OCI-LY7 (cell line): ENCODE data around the gene MARVELD3. TPM values are rescaled to one million over a fixed set of nuclear protein-coding genes. Genes with fewer than 3 reads are reported as not detected.

ENCODE experiments used
- BruUV-seq: library from RNA; stranded (reverse); fragments of 400-500 nt; replicated peaks from 2 replicates; lab custom pipeline; 2021; lab: Mats Ljungman, UMichigan
- CTCF ChIA-PET: fragments of 300-600 bp; sonication (Branson Sonifier 250); formaldehyde crosslinking; loops from one replicate; lab custom pipeline; 2022; ENCODE audit warnings: antibody characterized with exemption; ENCODE audit not compliant: unreplicated experiment; lab: Charles Lee
- POLR2A ChIA-PET: fragments of 300-600 bp; sonication (Branson Sonifier 250); formaldehyde crosslinking; loops from one replicate; lab custom pipeline; 2022; ENCODE audit warnings: antibody characterized with exemption; lab: Charles Lee
- DNase-seq: peaks from one replicate; pipeline ENCODE4 v3.0.0-alpha.2; 2015; ENCODE audit warnings: low spot score
- H2AFZ ChIP-seq: fragments of 200-600 bp; sonication (generic), shearing (Covaris generic); 2 replicates; pipeline ENCODE4 v1.6.1; 2014; ENCODE audit warnings: mild to moderate bottlenecking, antibody characterized with exemption, low read length, moderate library complexity
- H3K27ac ChIP-seq: fragments of 200-600 bp; sonication (generic); 2 replicates; pipeline ENCODE4 v1.5.1; 2014; ENCODE audit warnings: mixed run types, low read depth, mild to moderate bottlenecking, moderate library complexity, low read length, inconsistent platforms; ENCODE audit not compliant: poor library complexity, severe bottlenecking
- H3K36me3 ChIP-seq: fragments of 200-600 bp; sonication (generic); 2 replicates; pipeline ENCODE4 v1.6.1; 2014; ENCODE audit warnings: mild to moderate bottlenecking, antibody characterized with exemption, low read length, moderate library complexity, mixed read lengths; ENCODE audit not compliant: insufficient read depth
- H3K4me1 ChIP-seq: fragments of 200-600 bp; sonication (generic); 2 replicates; pipeline ENCODE4 v1.5.1; 2014; ENCODE audit warnings: mild to moderate bottlenecking, low read length; ENCODE audit not compliant: insufficient read depth, poor library complexity, severe bottlenecking
- H3K4me2 ChIP-seq: fragments of 200-600 bp; sonication (generic); 2 replicates; pipeline ENCODE4 v1.6.1; 2014; ENCODE audit warnings: mild to moderate bottlenecking, low read length
- H3K4me3 ChIP-seq: fragments of 200-600 bp; sonication (generic); 2 replicates; pipeline ENCODE4 v1.5.1; 2014; ENCODE audit warnings: mild to moderate bottlenecking, low read depth, low read length; ENCODE audit not compliant: poor library complexity, severe bottlenecking
- H3K79me2 ChIP-seq: fragments of 200-600 bp; sonication (generic); 2 replicates; pipeline ENCODE4 v1.6.1; 2016; ENCODE audit warnings: low read depth, mild to moderate bottlenecking, low read length, moderate library complexity, mixed read lengths; ENCODE audit not compliant: insufficient read depth
- H3K9me2 ChIP-seq: fragments of 200-600 bp; sonication (generic); 2 replicates; pipeline ENCODE4 v1.6.1; 2016; ENCODE audit warnings: mild to moderate bottlenecking, low read length, mixed read lengths; ENCODE audit not compliant: insufficient read depth
- H3K9me3 ChIP-seq: fragments of 200-600 bp; sonication (generic); 2 replicates; pipeline ENCODE4 v1.6.1; 2014; ENCODE audit warnings: mild to moderate bottlenecking, mixed run types, low read length, mixed read lengths
- H4K20me1 ChIP-seq: fragments of 200-600 bp; sonication (generic); 2 replicates; pipeline ENCODE4 v1.6.1; 2014; ENCODE audit warnings: mild to moderate bottlenecking, antibody characterized with exemption, low read length, moderate library complexity, mixed read lengths; ENCODE audit not compliant: insufficient read depth
- EZH2phosphoT487 ChIP-seq: fragments of 200-600 bp; sonication (generic); IDR thresholded peaks from 2 replicates; pipeline ENCODE4 v1.6.1; 2018; ENCODE audit warnings: low read depth, borderline replicate concordance, mild to moderate bottlenecking, mixed run types, antibody characterized with exemption, low read length, moderate library complexity, mixed read lengths
- intact Hi-C: fragments of 100-400 bp; cut with micrococcal nuclease; formaldehyde crosslinking; loops from one replicate; pipeline ENCODE4 v1.10.0; 2022; ENCODE audit not compliant: unreplicated experiment
- total RNA-seq, 2 experiments: library from RNA; depleted of rRNA in 1 of 2; stranded (reverse); fragments of >200 nt in 1 of 2; shearing (Covaris generic) in 1 of 2; gene quantifications; 2 replicates each; pipeline ENCODE4 v1.2.3, GENCODE V29; 2014 to 2022
- TF ChIP-seq, protein P1 (sequence below): fragments of 200-600 bp; sonication (generic); conservative IDR thresholded peaks from 2 replicates; pipeline ENCODE4 v1.5.1; 2014; ENCODE audit warnings: mild to moderate bottlenecking, antibody characterized with exemption, low read length, moderate library complexity, mixed read lengths

The MARVELD3 gene
- total RNA-seq, 2 experiments from 2014 or later: not detected

DNA sequence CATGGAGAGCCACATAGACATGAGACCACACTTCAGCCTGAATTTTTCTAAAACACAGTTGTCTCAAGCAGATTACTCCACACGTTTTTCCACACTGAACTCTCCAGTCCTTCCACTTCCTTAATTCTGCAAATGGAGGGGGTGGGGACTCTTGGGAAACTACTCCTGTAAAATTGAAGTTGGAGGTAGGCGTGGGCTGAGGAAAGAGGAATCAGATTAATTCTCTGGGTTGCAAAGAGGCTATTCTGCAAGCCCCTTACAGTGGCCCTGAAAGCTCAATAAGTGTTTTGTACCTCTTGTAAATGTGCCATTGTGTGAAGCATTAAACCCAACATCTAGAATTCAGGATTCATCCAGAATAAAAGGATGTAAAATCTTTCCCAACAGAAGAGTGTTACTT, 9.6 kb downstream of the MARVELD3 start:
- H3K4me3 ChIP-seq: no peak overlapping the region
- no peaks in the 10 kb centered on the region for H3K9me3 ChIP-seq
- no peaks in the 10 kb centered on the region for H3K9me2 ChIP-seq
- H4K20me1 ChIP-seq: no peaks in the 10 kb centered on the region
- no peak overlapping the region for H3K4me2 ChIP-seq
- H3K79me2 ChIP-seq: no peaks in the 10 kb centered on the region
- H3K27ac ChIP-seq: no peak overlapping the region
- H2AFZ ChIP-seq: no peak overlapping the region
- intact Hi-C loops: no loop called here
- CTCF ChIA-PET: no interaction called here
- no peak for TF ChIP-seq EZH2phosphoT487
- TF ChIP-seq, protein P1, sequence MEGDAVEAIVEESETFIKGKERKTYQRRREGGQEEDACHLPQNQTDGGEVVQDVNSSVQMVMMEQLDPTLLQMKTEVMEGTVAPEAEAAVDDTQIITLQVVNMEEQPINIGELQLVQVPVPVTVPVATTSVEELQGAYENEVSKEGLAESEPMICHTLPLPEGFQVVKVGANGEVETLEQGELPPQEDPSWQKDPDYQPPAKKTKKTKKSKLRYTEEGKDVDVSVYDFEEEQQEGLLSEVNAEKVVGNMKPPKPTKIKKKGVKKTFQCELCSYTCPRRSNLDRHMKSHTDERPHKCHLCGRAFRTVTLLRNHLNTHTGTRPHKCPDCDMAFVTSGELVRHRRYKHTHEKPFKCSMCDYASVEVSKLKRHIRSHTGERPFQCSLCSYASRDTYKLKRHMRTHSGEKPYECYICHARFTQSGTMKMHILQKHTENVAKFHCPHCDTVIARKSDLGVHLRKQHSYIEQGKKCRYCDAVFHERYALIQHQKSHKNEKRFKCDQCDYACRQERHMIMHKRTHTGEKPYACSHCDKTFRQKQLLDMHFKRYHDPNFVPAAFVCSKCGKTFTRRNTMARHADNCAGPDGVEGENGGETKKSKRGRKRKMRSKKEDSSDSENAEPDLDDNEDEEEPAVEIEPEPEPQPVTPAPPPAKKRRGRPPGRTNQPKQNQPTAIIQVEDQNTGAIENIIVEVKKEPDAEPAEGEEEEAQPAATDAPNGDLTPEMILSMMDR: no peak
- no peaks in the 10 kb centered on the region for H3K4me1 ChIP-seq
- POLR2A ChIA-PET: no interaction called here
- BruUV-seq: no TSS peak
- H3K36me3 ChIP-seq: no peaks in the 10 kb centered on the region
- DNase-seq: no peak

DNA sequence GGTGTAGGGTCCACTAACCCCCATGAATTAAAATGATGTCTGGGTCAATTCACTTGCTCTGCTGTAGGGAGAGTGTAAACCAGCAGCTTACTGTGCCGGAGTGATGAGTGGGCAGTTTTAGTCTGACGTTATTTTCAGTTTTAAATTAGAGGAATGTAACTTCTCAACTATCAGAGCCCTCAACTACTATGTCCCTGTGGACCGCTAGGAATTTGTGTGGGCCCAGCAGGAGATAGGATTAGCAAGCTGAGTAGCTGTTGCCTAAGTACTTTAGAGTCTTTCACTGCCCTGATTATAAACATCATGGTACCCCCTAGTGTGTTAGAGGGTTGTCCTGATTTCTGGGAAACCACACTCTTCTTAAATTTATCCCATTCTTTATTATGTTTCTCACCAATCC, 11.4 kb downstream of the MARVELD3 start:
- BruUV-seq: no TSS peak
- Histone ChIP-seq H3K27ac (no peak overlapping the region), H3K4me2 (no peak overlapping the region), H3K36me3 (no peaks in the 10 kb centered on the region), H3K79me2 (no peaks in the 10 kb centered on the region), H3K9me2 (no peaks in the 10 kb centered on the region), H3K9me3 (no peaks in the 10 kb centered on the region), H3K4me1 (no peaks in the 10 kb centered on the region), H2AFZ (no peak overlapping the region), H4K20me1 (no peaks in the 10 kb centered on the region), H3K4me3 (no peak overlapping the region)
- ChIA-PET POLR2A (no interaction called here), CTCF (no interaction called here)
- no peak for DNase-seq
- intact Hi-C loops: no loop called here
- TF ChIP-seq, protein P1: no peak
- no peak for TF ChIP-seq EZH2phosphoT487

DNA sequence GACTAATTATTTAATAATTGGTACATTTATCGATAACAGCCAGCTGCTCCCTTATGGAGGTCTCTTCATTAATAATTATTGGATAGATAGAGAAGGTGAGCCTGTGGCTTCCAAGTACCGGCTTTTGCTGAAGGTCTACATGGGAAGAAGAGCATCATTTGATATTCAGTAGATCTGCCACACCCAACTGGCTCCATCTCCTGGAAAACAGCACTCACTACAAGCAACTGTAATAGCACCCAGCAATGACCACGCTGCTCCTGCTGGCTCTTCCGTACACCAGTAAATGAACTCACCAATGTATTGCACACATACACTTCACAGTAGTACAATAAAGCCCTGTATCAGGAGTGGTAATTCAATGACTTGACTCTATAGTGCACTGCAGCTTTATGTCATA, 19.5 kb downstream of the MARVELD3 start:
- peak; percentile 52 for DNase-seq
- BruUV-seq: no TSS peak
- no peak overlapping the region for H2AFZ ChIP-seq
- no peaks in the 10 kb centered on the region for H3K79me2 ChIP-seq
- no peak overlapping the region for H3K4me2 ChIP-seq
- CTCF ChIA-PET: interaction anchor here (1.0 kb wide), 1 partner anchor 35 kb away, joined by 4 read pairs; no protein-coding TSS in a partner anchor
- no peaks in the 10 kb centered on the region for H3K9me2 ChIP-seq
- no peak overlapping the region for H3K27ac ChIP-seq
- H3K4me3 ChIP-seq: no peak overlapping the region
- TF ChIP-seq EZH2phosphoT487: no peak
- TF ChIP-seq, protein P1: peak; percentile 82
- H4K20me1 ChIP-seq: no peaks in the 10 kb centered on the region
- POLR2A ChIA-PET: no interaction called here
- intact Hi-C loops: loop anchor here (1.0 to 5.0 kb wide), 2 partner anchors 102 to 316 kb away; no protein-coding TSS in a partner anchor
- no peaks in the 10 kb centered on the region for H3K4me1 ChIP-seq
- H3K36me3 ChIP-seq: peaks cover 8% of the 10 kb centered on the region; the same call in 1 of the 2 replicates
- no peaks in the 10 kb centered on the region for H3K9me3 ChIP-seq
